Stimulated activated CD8-positive, alpha-beta memory T cell treated with anti-CD3 and anti-CD28 coated beads, Interleukin-12 subunit alpha, Interleukin-12 subunit beta, amount 100 ng/mL, for 1 hour (primary cell): ENCODE measurements around the gene ZSWIM8.
"Not testable (repeated sequence)": the region's sequence is repeated elsewhere in the genome, so short reads cannot be mapped to it uniquely, and the experiment has no call there.

Experiments used
- DNase-seq: peaks from one replicate; pipeline ENCODE4 v3.0.0-alpha.2; 2020; ENCODE audit warnings: low read depth

ZSWIM8 gene

GRCh38 chr10:73796035-73796434, 10.6 kb downstream of the ZSWIM8 start:
- DNase-seq, result not testable (repeated sequence)

GRCh38 chr10:73796766-73797165, 11.4 kb downstream of the ZSWIM8 start:
- DNase-seq, result no peak

GRCh38 chr10:73797324-73798025, 12.1 kb downstream of the ZSWIM8 start:
- DNase-seq, result no peak

- DNase-seq, result no peak
Measured at GRCh38 chr10:73798087-73798486, 12.7 kb downstream of the ZSWIM8 start.

- no peak for DNase-seq
Measured at GRCh38 chr10:73798927-73799560, 13.6 kb downstream of the ZSWIM8 start.

GRCh38 chr10:73799899-73800559, 14.6 kb downstream of the ZSWIM8 start:
- DNase-seq, result no peak

GRCh38 chr10:73800560-73801252, 15.3 kb downstream of the ZSWIM8 start:
- DNase-seq, result no peak

GRCh38 chr10:73801253-73801590, 15.8 kb downstream of the ZSWIM8 start:
- no peak for DNase-seq

GRCh38 chr10:73802276-73802991, 17.0 kb downstream of the ZSWIM8 start:
- DNase-seq, result no peak

- DNase-seq, result no peak
Measured at GRCh38 chr10:73803680-73804286, 18.4 kb downstream of the ZSWIM8 start.

GRCh38 chr10:73806176-73806950, 21.0 kb downstream of the ZSWIM8 start:
- DNase-seq, result no peak

GRCh38 chr10:73807471-73807870, 22.1 kb downstream of the ZSWIM8 start:
- no peak for DNase-seq

GRCh38 chr10:73808021-73808815, 22.8 kb downstream of the ZSWIM8 start:
- DNase-seq, result no peak

GRCh38 chr10:73809061-73809818, 23.8 kb downstream of the ZSWIM8 start:
- DNase-seq, result no peak

- DNase-seq, result no peak
Measured at GRCh38 chr10:73810358-73810734, 24.9 kb downstream of the ZSWIM8 start.

GRCh38 chr10:73810735-73811465, 25.5 kb downstream of the ZSWIM8 start:
- peak; percentile 15 for DNase-seq

- DNase-seq, result no peak
Measured at GRCh38 chr10:73812657-73813056, 27.3 kb downstream of the ZSWIM8 start.

- no peak for DNase-seq
Measured at GRCh38 chr10:73813333-73813732, 27.9 kb downstream of the ZSWIM8 start.
